ENCODE data around the gene FEZ2.

The FEZ2 gene

DNA sequence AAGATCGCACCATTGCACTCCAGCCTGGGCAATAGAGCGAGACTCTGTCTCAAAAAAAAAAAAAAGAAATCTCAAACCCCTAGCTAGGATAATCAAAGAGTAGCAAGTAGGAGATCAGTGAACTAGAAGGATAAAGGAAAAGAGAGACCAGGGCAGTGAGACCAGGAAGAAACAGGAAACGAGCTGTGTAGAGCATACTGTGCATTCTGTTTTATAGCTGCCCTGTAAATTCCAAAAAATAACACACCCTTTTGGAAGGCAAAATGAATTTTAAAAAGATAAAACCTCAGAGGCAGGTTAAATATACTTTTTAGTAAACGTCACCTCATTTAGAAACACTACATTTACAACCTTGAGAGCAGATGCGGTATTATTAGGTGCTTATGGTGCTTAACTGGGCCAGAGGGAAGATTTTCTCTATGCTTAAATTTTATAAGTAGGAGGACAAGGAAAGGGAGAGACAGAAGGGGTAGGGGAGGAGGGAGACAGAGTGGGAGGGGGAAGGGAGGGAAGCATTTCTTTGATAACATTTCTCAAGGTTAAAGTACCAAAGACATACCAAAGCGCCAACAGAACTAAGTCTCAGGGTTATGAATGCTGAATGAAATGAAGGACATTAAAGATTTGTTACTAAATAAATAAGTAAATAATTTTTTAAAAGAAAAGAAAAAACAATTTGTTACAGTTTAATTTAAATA is 30.1 kb downstream of the FEZ2 start:
- H3K36me3 ChIP-seq (ENCODE audit: control insufficient read depth, insufficient read depth, low read length), result peaks cover 6% of the 10 kb centered on the region
- H3K9ac ChIP-seq (ENCODE audit: low read length), result no peak overlapping the region
- H3K4me3 ChIP-seq (ENCODE audit: low read length), result no peak overlapping the region
- peaks cover 3% of the 10 kb centered on the region for H3K4me1 ChIP-seq (ENCODE audit: control insufficient read depth, insufficient read depth, low read length)
- no peaks in the 10 kb centered on the region for H3K27me3 ChIP-seq (ENCODE audit: control insufficient read depth, insufficient read depth, low read length)
- H3K27ac ChIP-seq (ENCODE audit: low read depth, low read length), result no peak overlapping the region

DNA sequence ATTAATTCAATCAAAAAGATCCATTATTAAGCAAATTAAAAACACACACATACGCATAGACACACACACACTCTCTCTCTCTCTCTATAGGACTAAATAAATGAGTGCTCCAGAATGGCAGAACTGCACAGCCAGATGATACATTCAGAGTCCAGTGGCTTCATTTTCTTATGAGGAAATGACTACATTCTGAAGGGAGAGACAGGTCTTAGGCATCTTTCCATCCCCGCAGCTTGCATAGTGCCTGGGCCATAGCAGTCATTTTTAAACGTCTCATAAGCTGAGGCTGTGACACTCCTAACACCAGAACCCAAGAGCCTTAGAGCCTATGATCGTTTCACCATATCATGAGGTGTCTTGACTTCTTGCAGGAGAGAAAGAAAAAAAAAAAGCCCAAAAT is 31.1 kb downstream of the FEZ2 start:
- no peak overlapping the region for H3K27ac ChIP-seq (ENCODE audit: low read depth, low read length)
- no peaks in the 10 kb centered on the region for H3K4me1 ChIP-seq (ENCODE audit: control insufficient read depth, insufficient read depth, low read length)
- no peak overlapping the region for H3K4me3 ChIP-seq (ENCODE audit: low read length)
- no peak overlapping the region for H3K9ac ChIP-seq (ENCODE audit: low read length)
- peaks cover 6% of the 10 kb centered on the region for H3K36me3 ChIP-seq (ENCODE audit: control insufficient read depth, insufficient read depth, low read length)
- no peaks in the 10 kb centered on the region for H3K27me3 ChIP-seq (ENCODE audit: control insufficient read depth, insufficient read depth, low read length)

DNA sequence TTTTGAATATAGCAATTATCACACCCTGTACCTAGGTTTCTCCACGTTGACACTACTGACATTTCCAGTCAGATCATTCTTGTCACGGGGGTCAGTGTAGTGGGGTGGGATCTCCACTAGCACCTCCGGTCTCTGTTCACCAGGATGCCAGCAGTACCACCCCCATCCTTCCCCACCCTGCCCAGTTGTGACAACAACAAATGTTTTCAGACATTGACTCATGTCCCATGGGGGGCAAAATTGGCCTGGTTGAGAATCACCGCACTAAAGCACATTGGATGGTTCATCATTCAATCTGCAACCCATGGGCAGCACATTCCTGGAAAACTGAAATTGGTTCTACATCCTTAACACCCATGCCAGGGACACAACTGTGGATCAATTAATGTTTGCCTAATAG is 32.3 kb downstream of the FEZ2 start:
- no peak overlapping the region for H3K9ac ChIP-seq (ENCODE audit: low read length)
- no peak overlapping the region for H3K4me3 ChIP-seq (ENCODE audit: low read length)
- H3K27ac ChIP-seq (ENCODE audit: low read depth, low read length), result no peak overlapping the region
- H3K27me3 ChIP-seq (ENCODE audit: control insufficient read depth, insufficient read depth, low read length), result no peaks in the 10 kb centered on the region
- peaks cover 6% of the 10 kb centered on the region for H3K36me3 ChIP-seq (ENCODE audit: control insufficient read depth, insufficient read depth, low read length)
- no peaks in the 10 kb centered on the region for H3K4me1 ChIP-seq (ENCODE audit: control insufficient read depth, insufficient read depth, low read length)

GRCh38 chr2:36564377-36564930 is 33.5 kb downstream of the FEZ2 start:
- H3K4me3 ChIP-seq (ENCODE audit: low read length), result no peak overlapping the region
- no peak overlapping the region for H3K27ac ChIP-seq (ENCODE audit: low read depth, low read length)
- H3K27me3 ChIP-seq (ENCODE audit: control insufficient read depth, insufficient read depth, low read length), result no peaks in the 10 kb centered on the region
- no peak overlapping the region for H3K9ac ChIP-seq (ENCODE audit: low read length)
- peaks cover 4% of the 10 kb centered on the region for H3K36me3 ChIP-seq (ENCODE audit: control insufficient read depth, insufficient read depth, low read length)
- no peaks in the 10 kb centered on the region for H3K4me1 ChIP-seq (ENCODE audit: control insufficient read depth, insufficient read depth, low read length)

GRCh38 chr2:36562973-36563532 is 34.9 kb downstream of the FEZ2 start:
- H3K9ac ChIP-seq (ENCODE audit: low read length), result no peak overlapping the region
- no peaks in the 10 kb centered on the region for H3K4me1 ChIP-seq (ENCODE audit: control insufficient read depth, insufficient read depth, low read length)
- peaks cover 4% of the 10 kb centered on the region for H3K36me3 ChIP-seq (ENCODE audit: control insufficient read depth, insufficient read depth, low read length)
- H3K27ac ChIP-seq (ENCODE audit: low read depth, low read length), result no peak overlapping the region
- no peaks in the 10 kb centered on the region for H3K27me3 ChIP-seq (ENCODE audit: control insufficient read depth, insufficient read depth, low read length)
- no peak overlapping the region for H3K4me3 ChIP-seq (ENCODE audit: low read length)

DNA sequence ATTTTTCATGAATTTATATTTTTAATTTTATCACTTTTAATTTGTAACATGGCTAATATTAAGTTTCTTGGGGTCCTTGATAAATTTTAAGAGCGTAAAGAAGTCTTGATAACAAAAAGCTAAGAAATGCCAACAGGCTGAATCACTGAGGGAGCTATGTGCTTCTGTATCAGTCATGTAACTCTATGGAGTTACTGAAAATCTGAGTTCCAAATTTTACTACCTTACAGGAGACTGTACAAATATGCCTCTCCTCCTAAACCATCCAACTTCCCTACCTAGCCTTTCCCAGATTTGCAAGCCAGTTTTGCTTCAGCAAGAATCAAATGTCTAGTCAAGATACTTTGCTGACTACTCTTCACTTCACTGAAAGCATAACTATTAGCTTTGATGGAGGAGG is 35.7 kb downstream of the FEZ2 start:
- Histone ChIP-seq H3K4me1 (ENCODE audit: control insufficient read depth, insufficient read depth, low read length) (no peaks in the 10 kb centered on the region), H3K36me3 (ENCODE audit: control insufficient read depth, insufficient read depth, low read length) (peaks cover 4% of the 10 kb centered on the region), H3K9ac (ENCODE audit: low read length) (no peak overlapping the region), H3K4me3 (ENCODE audit: low read length) (no peak overlapping the region), H3K27ac (ENCODE audit: low read depth, low read length) (no peak overlapping the region), H3K27me3 (ENCODE audit: control insufficient read depth, insufficient read depth, low read length) (no peaks in the 10 kb centered on the region)

DNA sequence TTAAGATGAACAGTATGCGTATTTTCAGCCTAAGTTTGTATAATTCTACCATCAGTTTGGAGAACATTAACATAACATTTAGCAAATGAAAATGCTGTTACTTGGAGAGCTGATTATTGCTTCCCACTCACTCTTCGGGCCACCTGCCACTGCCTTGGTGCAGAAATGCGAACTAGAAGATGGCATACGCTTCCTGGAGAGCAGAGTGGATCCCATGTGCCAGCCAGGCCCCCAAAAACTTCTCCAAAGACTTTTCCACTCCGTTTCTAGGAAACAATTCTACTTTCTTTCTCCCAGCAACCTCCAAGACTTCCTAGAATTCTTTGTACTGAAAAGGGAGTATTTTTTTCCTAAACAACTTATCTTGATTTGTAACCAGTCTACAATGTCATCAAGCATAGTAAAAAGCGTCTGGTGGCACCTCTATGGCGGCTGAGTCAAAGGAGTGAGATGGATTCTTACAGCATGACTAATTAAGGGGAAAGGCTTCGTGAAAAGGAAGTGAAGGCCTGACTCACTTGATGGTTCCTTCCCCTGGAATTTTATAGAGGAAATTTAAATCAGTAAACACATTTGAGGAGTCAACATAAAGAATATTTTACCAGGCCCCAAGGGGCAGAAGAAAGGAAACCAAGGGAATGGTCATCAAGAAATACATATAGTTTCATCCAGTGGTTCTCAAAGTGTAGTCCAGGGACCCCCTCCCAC is 36.6 kb downstream of the FEZ2 start:
- Histone ChIP-seq H3K4me3 (ENCODE audit: low read length) (no peak overlapping the region), H3K36me3 (ENCODE audit: control insufficient read depth, insufficient read depth, low read length) (peaks cover 4% of the 10 kb centered on the region), H3K27ac (ENCODE audit: low read depth, low read length) (no peak overlapping the region), H3K4me1 (ENCODE audit: control insufficient read depth, insufficient read depth, low read length) (no peaks in the 10 kb centered on the region), H3K9ac (ENCODE audit: low read length) (no peak overlapping the region), H3K27me3 (ENCODE audit: control insufficient read depth, insufficient read depth, low read length) (no peaks in the 10 kb centered on the region)

GRCh38 chr2:36560726-36561125 is 37.2 kb downstream of the FEZ2 start:
- Histone ChIP-seq H3K27ac (ENCODE audit: low read depth, low read length) (no peak overlapping the region), H3K4me3 (ENCODE audit: low read length) (no peak overlapping the region), H3K4me1 (ENCODE audit: control insufficient read depth, insufficient read depth, low read length) (no peaks in the 10 kb centered on the region), H3K9ac (ENCODE audit: low read length) (no peak overlapping the region), H3K36me3 (ENCODE audit: control insufficient read depth, insufficient read depth, low read length) (peaks cover 4% of the 10 kb centered on the region), H3K27me3 (ENCODE audit: control insufficient read depth, insufficient read depth, low read length) (no peaks in the 10 kb centered on the region)

DNA sequence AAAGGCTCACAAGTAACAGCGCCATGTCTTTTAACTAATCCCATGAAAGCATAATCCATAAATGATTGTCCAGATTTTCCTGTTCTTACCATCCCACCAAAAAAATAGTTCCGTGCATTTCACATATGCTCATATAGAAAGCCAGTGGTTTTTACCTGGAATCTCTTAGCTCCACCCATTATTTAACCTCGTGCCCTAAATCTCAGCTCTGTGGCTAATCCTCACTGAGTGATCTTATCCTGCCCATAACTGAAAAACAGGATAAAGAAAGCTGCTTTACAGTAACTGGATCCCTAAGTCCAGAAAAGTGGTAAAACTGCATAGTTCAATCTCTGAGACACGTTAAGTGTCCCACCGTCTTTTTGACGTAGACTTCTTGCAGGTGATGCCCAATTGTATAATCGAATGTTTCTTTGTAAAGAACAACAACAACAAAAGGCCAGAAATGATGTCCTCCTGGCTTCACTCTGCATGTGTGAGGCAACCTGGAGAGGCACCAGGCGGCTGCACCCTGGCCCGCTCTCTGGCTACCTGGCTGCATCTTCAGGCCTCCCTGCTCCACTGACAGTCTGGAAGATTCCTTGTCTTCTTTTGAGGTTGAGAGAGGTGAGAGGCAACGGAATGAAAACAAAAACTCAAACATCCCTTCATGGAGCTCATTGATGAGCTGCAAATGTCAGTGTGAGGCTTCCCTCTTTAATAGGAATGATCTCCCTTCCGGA is 38.6 kb downstream of the FEZ2 start:
- H3K4me1 ChIP-seq (ENCODE audit: control insufficient read depth, insufficient read depth, low read length), result no peaks in the 10 kb centered on the region
- peaks cover 9% of the 10 kb centered on the region for H3K36me3 ChIP-seq (ENCODE audit: control insufficient read depth, insufficient read depth, low read length)
- no peaks in the 10 kb centered on the region for H3K27me3 ChIP-seq (ENCODE audit: control insufficient read depth, insufficient read depth, low read length)
- no peak overlapping the region for H3K27ac ChIP-seq (ENCODE audit: low read depth, low read length)
- H3K9ac ChIP-seq (ENCODE audit: low read length), result no peak overlapping the region
- H3K4me3 ChIP-seq (ENCODE audit: low read length), result no peak overlapping the region

DNA sequence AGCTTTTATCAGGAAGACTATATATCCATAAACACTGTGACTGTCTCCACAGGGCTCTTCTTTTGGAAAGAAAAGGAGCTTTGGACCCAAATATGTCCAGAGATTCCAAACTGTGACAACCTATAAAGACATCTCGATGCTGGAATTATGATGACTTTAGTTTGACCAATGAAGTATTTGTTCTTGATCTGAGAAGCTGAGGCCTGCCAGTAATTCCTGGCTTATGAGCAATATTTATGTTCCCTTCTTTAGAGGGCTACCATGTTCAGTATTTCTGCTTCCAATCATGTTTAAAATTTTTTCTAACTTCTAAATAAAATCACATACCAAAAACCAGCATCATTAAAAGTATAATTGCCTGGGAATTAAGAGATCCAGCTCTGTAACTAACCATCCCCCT is 41.1 kb downstream of the FEZ2 start:
- Histone ChIP-seq H3K4me3 (ENCODE audit: low read length) (no peak overlapping the region), H3K27ac (ENCODE audit: low read depth, low read length) (no peak overlapping the region), H3K4me1 (ENCODE audit: control insufficient read depth, insufficient read depth, low read length) (no peaks in the 10 kb centered on the region), H3K27me3 (ENCODE audit: control insufficient read depth, insufficient read depth, low read length) (no peaks in the 10 kb centered on the region), H3K9ac (ENCODE audit: low read length) (no peak overlapping the region), H3K36me3 (ENCODE audit: control insufficient read depth, insufficient read depth, low read length) (peaks cover 12% of the 10 kb centered on the region)

GRCh38 chr2:36555789-36556188 is 42.2 kb downstream of the FEZ2 start:
- H3K36me3 ChIP-seq (ENCODE audit: control insufficient read depth, insufficient read depth, low read length), result peaks cover 12% of the 10 kb centered on the region
- H3K9ac ChIP-seq (ENCODE audit: low read length), result no peak overlapping the region
- H3K4me1 ChIP-seq (ENCODE audit: control insufficient read depth, insufficient read depth, low read length), result no peaks in the 10 kb centered on the region
- H3K27ac ChIP-seq (ENCODE audit: low read depth, low read length), result no peak overlapping the region
- H3K27me3 ChIP-seq (ENCODE audit: control insufficient read depth, insufficient read depth, low read length), result no peaks in the 10 kb centered on the region
- H3K4me3 ChIP-seq (ENCODE audit: low read length), result no peak overlapping the region

DNA sequence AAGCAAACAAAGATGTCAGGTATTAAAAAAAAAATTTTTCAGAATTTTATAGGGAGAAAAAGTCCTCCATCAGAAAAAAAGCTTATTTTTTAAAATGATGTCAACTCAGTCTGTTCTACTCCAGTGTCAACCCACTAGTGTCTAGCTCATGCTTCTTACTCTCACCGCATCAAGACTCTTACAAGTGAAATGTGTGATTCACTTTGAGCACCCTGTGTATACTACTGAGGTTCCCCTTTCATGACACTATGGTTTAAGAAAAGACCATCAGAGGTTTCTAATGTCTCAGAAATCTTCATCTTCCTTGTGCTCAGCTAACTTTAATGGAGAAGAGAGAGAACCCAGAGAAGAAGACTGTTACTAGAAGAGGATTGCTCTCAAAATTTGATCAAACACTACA is 43.4 kb downstream of the FEZ2 start:
- Histone ChIP-seq H3K9ac (ENCODE audit: low read length) (no peak overlapping the region), H3K4me3 (ENCODE audit: low read length) (no peak overlapping the region), H3K4me1 (ENCODE audit: control insufficient read depth, insufficient read depth, low read length) (no peaks in the 10 kb centered on the region), H3K27ac (ENCODE audit: low read depth, low read length) (no peak overlapping the region), H3K36me3 (ENCODE audit: control insufficient read depth, insufficient read depth, low read length) (peaks cover 12% of the 10 kb centered on the region), H3K27me3 (ENCODE audit: control insufficient read depth, insufficient read depth, low read length) (no peaks in the 10 kb centered on the region)
